Prostate gland (tissue), 2 donors: Measurements from ENCODE around the gene DPM3.

Experiments used
- POLR2A ChIP-seq: fragments of 450-650 bp; IDR thresholded peaks from one replicate; pipeline ENCODE4 v1.6.1; 2016; ENCODE audit warnings: antibody characterized with exemption, mild to moderate bottlenecking
- TF ChIP-seq, protein P1 (sequence below), 4 experiments: fragments of 200-600 bp in 2 of 4; fragments of 450-650 bp in 2 of 4; sonication (generic) in 2 of 4; IDR thresholded peaks; 1 replicate in 3 of 4; 2 replicates in 1 of 4; pipeline ENCODE4 v1.5.1; 2016 to 2019; ENCODE audit warnings: antibody characterized with exemption in 4 of 4, mild to moderate bottlenecking in 2 of 4, moderate library complexity in 2 of 4

DNA sequence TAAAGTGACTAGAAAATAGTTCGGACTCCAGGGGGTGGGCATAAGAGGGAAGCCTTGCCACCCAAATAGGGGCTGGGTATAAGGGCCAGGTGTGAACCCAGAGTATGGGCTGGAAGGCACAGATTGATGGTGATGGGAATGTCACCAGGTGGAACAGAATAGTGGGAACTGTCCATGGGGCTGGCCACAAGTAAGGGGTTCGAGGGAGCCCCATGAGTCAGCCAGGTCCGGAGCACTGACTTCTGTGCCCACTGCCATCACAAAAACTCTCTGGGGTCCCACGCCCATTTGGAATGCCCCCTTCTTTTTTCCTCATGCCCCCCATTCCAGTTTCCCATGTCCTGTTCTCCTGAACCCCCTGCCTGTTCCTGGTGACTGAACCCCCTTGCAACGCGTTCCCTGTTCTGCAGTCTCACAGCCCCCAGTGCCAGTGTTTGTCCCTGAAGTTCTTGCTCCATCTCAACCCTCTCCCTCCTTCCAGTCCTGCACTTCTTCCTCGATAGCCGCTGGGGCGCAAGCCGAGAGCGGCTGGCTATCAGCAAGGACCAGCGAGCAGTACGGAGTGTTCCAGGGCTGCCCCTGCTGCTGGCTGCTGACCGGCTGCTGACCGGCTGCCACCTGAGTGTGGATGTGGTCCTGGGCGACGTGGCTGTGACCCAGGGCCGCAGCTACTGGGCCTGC, 41.2 kb upstream of the DPM3 start:
- TF ChIP-seq, protein P1, sequence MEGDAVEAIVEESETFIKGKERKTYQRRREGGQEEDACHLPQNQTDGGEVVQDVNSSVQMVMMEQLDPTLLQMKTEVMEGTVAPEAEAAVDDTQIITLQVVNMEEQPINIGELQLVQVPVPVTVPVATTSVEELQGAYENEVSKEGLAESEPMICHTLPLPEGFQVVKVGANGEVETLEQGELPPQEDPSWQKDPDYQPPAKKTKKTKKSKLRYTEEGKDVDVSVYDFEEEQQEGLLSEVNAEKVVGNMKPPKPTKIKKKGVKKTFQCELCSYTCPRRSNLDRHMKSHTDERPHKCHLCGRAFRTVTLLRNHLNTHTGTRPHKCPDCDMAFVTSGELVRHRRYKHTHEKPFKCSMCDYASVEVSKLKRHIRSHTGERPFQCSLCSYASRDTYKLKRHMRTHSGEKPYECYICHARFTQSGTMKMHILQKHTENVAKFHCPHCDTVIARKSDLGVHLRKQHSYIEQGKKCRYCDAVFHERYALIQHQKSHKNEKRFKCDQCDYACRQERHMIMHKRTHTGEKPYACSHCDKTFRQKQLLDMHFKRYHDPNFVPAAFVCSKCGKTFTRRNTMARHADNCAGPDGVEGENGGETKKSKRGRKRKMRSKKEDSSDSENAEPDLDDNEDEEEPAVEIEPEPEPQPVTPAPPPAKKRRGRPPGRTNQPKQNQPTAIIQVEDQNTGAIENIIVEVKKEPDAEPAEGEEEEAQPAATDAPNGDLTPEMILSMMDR (IDR thresholded peaks at IDR 0.05) = no peak
- no peak for TF ChIP-seq POLR2A
